Gastroesophageal sphincter (tissue), 4 donors: ENCODE results near the gene TECPR2. TPM values are rescaled to one million over a fixed set of nuclear protein-coding genes. Genes with fewer than 3 reads are reported as not detected.
"Not testable (repeated sequence)": the region's sequence is repeated elsewhere in the genome, so short reads cannot be mapped to it uniquely, and the experiment has no call there.

ENCODE experiments used
- ATAC-seq: fragments of 150-250 bp; one replicate; pipeline ENCODE4 v1.9.1; 2016; ENCODE audit warnings: mild to moderate bottlenecking, moderate library complexity
- H3K27ac ChIP-seq, 4 donors: fragments of 200-600 bp; sonication (generic) in 3 of 4; 1 replicate in 3 of 4; 2 replicates in 1 of 4; pipeline ENCODE4 v1.5.1; 2016 to 2019
- H3K27me3 ChIP-seq: fragments of 200-600 bp; sonication (generic); one replicate; pipeline ENCODE4 v1.5.1; 2019
- H3K36me3 ChIP-seq, 2 donors: fragments of 200-600 bp; sonication (generic); one replicate each; pipeline ENCODE4 v1.5.1; 2019; ENCODE audit warnings: control low read depth in 1 of 2
- H3K4me1 ChIP-seq, 3 donors: fragments of 200-600 bp; sonication (generic); 1 replicate in 2 of 3; 2 replicates in 1 of 3; pipeline ENCODE4 v1.5.1; 2016 to 2019; ENCODE audit warnings: control low read depth in 2 of 3
- H3K4me3 ChIP-seq, 2 donors: fragments of 200-600 bp; sonication (generic); one replicate each; pipeline ENCODE4 v1.5.1; 2019; ENCODE audit warnings: mild to moderate bottlenecking in 1 of 2, moderate library complexity in 1 of 2
- H3K9me3 ChIP-seq, 3 donors: fragments of 200-600 bp; sonication (generic); one replicate each; pipeline ENCODE4 v1.5.1; 2017 to 2019; ENCODE audit warnings: control low read depth in 2 of 3
- CTCF ChIP-seq, 4 experiments: fragments of 200-600 bp in 2 of 4; fragments of 450-650 bp in 2 of 4; sonication (generic) in 1 of 4; IDR thresholded peaks; one replicate each; pipeline ENCODE4 v1.5.1; 2017 to 2019; ENCODE audit warnings: antibody characterized with exemption in 4 of 4, mild to moderate bottlenecking in 2 of 4, moderate library complexity in 2 of 4
- EP300 ChIP-seq: sonication (generic); formaldehyde crosslinking; IDR thresholded peaks from one replicate; pipeline ENCODE4 v1.6.1; 2017; ENCODE audit warnings: antibody characterized with exemption, mild to moderate bottlenecking
- POLR2A ChIP-seq, 2 donors: fragments of 450-650 bp; IDR thresholded peaks; one replicate each; pipeline ENCODE4 v1.6.1; 2017; ENCODE audit warnings: antibody characterized with exemption in 2 of 2, mild to moderate bottlenecking in 2 of 2, moderate library complexity in 1 of 2
- POLR2AphosphoS5 ChIP-seq: sonication (generic); formaldehyde crosslinking; IDR thresholded peaks from one replicate; pipeline ENCODE4 v1.6.1; 2017; ENCODE audit warnings: antibody characterized with exemption
- WGBS, 2 donors: methylation state at CpG; one replicate each; pipeline ENCODE4 v1.1.5; 2018; ENCODE audit warnings: low coverage in 1 of 2; 5-methylcytosine and 5-hydroxymethylcytosine counted together
- total RNA-seq, 4 donors: library from RNA; depleted of rRNA; stranded (reverse); fragments of >200 nt; gene quantifications; one replicate each; pipeline ENCODE4 v1.1.0, GENCODE V29; 2016

TECPR2 gene
- total RNA-seq, 4 donors from 2014 or later: 26.0 to 57.2 (median 30.5) TPM

- no peaks in the 10 kb centered on the region for H3K9me3 ChIP-seq
- peaks cover 0 to 100% of the 10 kb centered on the region in 2 donors for H3K36me3 ChIP-seq
- no peaks in the 10 kb centered on the region for H3K4me1 ChIP-seq
- no peaks in the 10 kb centered on the region for H3K27me3 ChIP-seq
- H3K27ac ChIP-seq: no peak overlapping the region
- no peak for ATAC-seq
- H3K4me3 ChIP-seq: no peak overlapping the region
- WGBS, 2 donors: 71 to 83% methylated on average over 5 of the region's 5 CpGs
- no peak for TF ChIP-seq POLR2A (IDR thresholded peaks at IDR 0.05)
- TF ChIP-seq POLR2AphosphoS5: no peak
- TF ChIP-seq EP300: no peak
- no peak for TF ChIP-seq CTCF (IDR thresholded peaks at IDR 0.05)
Observed at GRCh38 chr14:102344485-102344884, 18.3 kb upstream of the TECPR2 start.

- no peak for TF ChIP-seq EP300
- no peak for TF ChIP-seq CTCF (IDR thresholded peaks at IDR 0.05)
- no peak for TF ChIP-seq POLR2AphosphoS5
- no peak for TF ChIP-seq POLR2A (IDR thresholded peaks at IDR 0.05)
- Histone ChIP-seq H3K27ac (no peak overlapping the region), H3K27me3 (no peaks in the 10 kb centered on the region), H3K4me3 (no peak overlapping the region), H3K4me1 (no peaks in the 10 kb centered on the region), H3K36me3 (peaks cover 0 to 100% of the 10 kb centered on the region in 2 donors), H3K9me3 (no peaks in the 10 kb centered on the region)
- ATAC-seq: no peak
- 40 to 58% methylated on average over 1 to 2 of the region's 3 CpGs for WGBS, 2 donors
Observed at GRCh38 chr14:102345232-102345631, 17.5 kb upstream of the TECPR2 start.

GRCh38 chr14:102346645-102347044 is 16.1 kb upstream of the TECPR2 start:
- no peaks in the 10 kb centered on the region for H3K9me3 ChIP-seq
- WGBS, 2 donors: 83 to 100% methylated on average over 4 of the region's 4 CpGs
- no peaks in the 10 kb centered on the region for H3K27me3 ChIP-seq
- H3K4me3 ChIP-seq: no peak overlapping the region
- TF ChIP-seq POLR2A (IDR thresholded peaks at IDR 0.05) (no peak), EP300 (no peak), CTCF (IDR thresholded peaks at IDR 0.05) (no peak), POLR2AphosphoS5 (no peak)
- H3K4me1 ChIP-seq: no peaks in the 10 kb centered on the region
- H3K27ac ChIP-seq: no peak overlapping the region
- ATAC-seq: no peak
- H3K36me3 ChIP-seq: peaks cover 0 to 97% of the 10 kb centered on the region in 2 donors

- no peaks in the 10 kb centered on the region for H3K9me3 ChIP-seq
- H3K4me1 ChIP-seq: no peaks in the 10 kb centered on the region
- no peak overlapping the region for H3K4me3 ChIP-seq
- no peaks in the 10 kb centered on the region for H3K27me3 ChIP-seq
- H3K36me3 ChIP-seq: peaks cover 0 to 97% of the 10 kb centered on the region in 2 donors
- TF ChIP-seq POLR2AphosphoS5 (no peak), EP300 (no peak), CTCF (IDR thresholded peaks at IDR 0.05) (no peak), POLR2A (IDR thresholded peaks at IDR 0.05) (no peak)
- H3K27ac ChIP-seq: no peak overlapping the region
- whole genome bisulfite sequencing, 2 donors: 50 to 78% methylated on average over 1 to 5 of the region's 16 CpGs
- no peak for ATAC-seq
Observed at GRCh38 chr14:102348376-102348775, 14.4 kb upstream of the TECPR2 start.

GRCh38 chr14:102351023-102351422 is 11.7 kb upstream of the TECPR2 start:
- H3K4me3 ChIP-seq: no peak overlapping the region
- no peaks in the 10 kb centered on the region for H3K9me3 ChIP-seq
- no peaks in the 10 kb centered on the region for H3K27me3 ChIP-seq
- no peak for TF ChIP-seq EP300
- TF ChIP-seq POLR2A (IDR thresholded peaks at IDR 0.05): no peak
- no peak for TF ChIP-seq POLR2AphosphoS5
- no peak for TF ChIP-seq CTCF (IDR thresholded peaks at IDR 0.05)
- H3K36me3 ChIP-seq: peaks cover 0 to 97% of the 10 kb centered on the region in 2 donors
- ATAC-seq: no peak
- peak overlapping the region in 3 of 4 donors; percentile 9 to 41 (median 26) for H3K27ac ChIP-seq
- 82% methylated on average over 5 of the region's 10 CpGs; no CpG with 5 or more reads in 1 of the 2 donors for WGBS, 2 donors
- no peaks in the 10 kb centered on the region for H3K4me1 ChIP-seq

GRCh38 chr14:102351593-102351992 is 11.1 kb upstream of the TECPR2 start:
- H3K27me3 ChIP-seq, H3K4me3 ChIP-seq, ATAC-seq, H3K4me1 ChIP-seq, H3K9me3 ChIP-seq: not testable (repeated sequence)
- 79 to 81% methylated on average over 6 to 8 of the region's 9 CpGs for WGBS, 2 donors
- Histone ChIP-seq H3K36me3 (peaks cover 0 to 97% of the 10 kb centered on the region in 2 donors), H3K27ac (peak overlapping the region in 2 of 4 donors; percentile 9 to 26)
